Measurements from ENCODE around the gene CDC20. TPM values are rescaled to one million over a fixed set of nuclear protein-coding genes. Genes with fewer than 3 reads are reported as not detected.

Gene CDC20
- total RNA-seq, 1 experiment from 2014 or later, result 96.9 TPM

DNA sequence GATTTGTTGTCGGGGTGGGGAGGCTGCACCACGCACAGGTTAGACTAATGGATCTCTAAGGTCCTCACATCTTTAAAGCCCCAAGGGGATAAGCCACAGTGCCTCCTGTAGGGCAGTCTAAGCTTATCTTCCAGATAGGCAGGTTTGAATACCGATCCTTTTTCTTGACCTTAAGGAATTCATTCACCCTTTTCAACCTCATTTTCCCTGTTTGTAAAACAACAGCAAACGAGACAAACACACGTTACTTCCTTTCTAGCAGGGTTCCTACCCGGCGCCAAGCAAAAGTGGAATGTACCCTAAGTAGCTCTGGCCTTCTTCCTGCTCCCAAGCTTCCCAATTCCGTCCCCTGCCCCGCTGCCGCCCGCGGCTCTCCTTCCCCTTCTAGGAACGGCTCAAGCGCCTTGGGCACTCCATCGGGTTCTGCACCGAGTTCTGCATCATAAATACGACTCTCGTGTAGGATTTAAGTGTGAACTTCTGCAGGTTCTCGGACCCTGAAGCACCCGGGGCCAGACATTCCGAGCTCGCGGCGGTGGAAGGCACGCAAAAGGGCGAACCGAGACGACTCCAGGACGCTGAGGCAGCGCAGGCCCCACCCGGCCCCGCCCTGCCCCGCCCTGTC, 548 bp upstream of the CDC20 start:
- peak overlapping the region; percentile 99 for H2AFZ ChIP-seq (ENCODE audit: low read length)
- no peaks in the 10 kb centered on the region for H3K27me3 ChIP-seq (ENCODE audit: low read length)
- DNase-seq, result peak; percentile 70

DNA sequence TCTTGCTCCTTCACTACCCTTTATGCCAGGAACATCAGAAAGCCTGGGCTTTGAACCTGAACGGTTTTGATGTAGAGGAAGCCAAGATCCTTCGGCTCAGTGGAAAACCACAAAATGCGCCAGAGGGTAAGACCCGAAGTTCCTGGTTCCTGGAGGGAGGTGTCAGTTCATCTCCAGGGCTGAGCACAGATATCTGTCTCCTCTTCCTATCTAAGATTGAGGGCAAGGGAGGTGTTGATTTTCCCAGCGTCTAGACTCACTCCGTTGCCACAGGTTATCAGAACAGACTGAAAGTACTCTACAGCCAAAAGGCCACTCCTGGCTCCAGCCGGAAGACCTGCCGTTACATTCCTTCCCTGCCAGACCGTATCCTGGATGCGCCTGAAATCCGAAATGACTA, 915 bp downstream of the CDC20 start:
- Histone ChIP-seq H3K9me2 (replicated peaks; ENCODE audit: insufficient read depth, low read length) (no peaks in the 10 kb centered on the region), H3K79me2 (ENCODE audit: low read length) (peaks cover 28% of the 10 kb centered on the region), H3K27me3 (ENCODE audit: low read length) (no peaks in the 10 kb centered on the region), H3K9me3 (ENCODE audit: low read length) (no peaks in the 10 kb centered on the region), H2AFZ (ENCODE audit: low read length) (no peak overlapping the region), H3K4me1 (ENCODE audit: low read length) (peaks cover 31% of the 10 kb centered on the region), H3K9ac (ENCODE audit: low read length) (peak overlapping the region; percentile 92), H4K20me1 (ENCODE audit: insufficient read depth, low read depth, low read length) (peaks cover 9% of the 10 kb centered on the region), H3K36me3 (ENCODE audit: insufficient read depth, low read length) (peaks cover 40% of the 10 kb centered on the region), H3K27ac (ENCODE audit: low read length) (peak overlapping the region; percentile 84), H3K4me2 (ENCODE audit: low read depth, low read length, poor library complexity, severe bottlenecking) (peak overlapping the region; percentile 73), H3K4me3 (ENCODE audit: low read length) (peak overlapping the region; percentile 98)
- no peak for DNase-seq

More for the DNA sequence above, 548 bp upstream of the CDC20 start:
- peaks cover 9% of the 10 kb centered on the region for H4K20me1 ChIP-seq (ENCODE audit: insufficient read depth, low read depth, low read length)
- H3K9ac ChIP-seq (ENCODE audit: low read length), result peak overlapping the region; percentile 96
- peaks cover 32% of the 10 kb centered on the region for H3K36me3 ChIP-seq (ENCODE audit: insufficient read depth, low read length)
- peak overlapping the region; percentile 64 for H3K27ac ChIP-seq (ENCODE audit: low read length)
- peak overlapping the region; percentile 100 for H3K4me2 ChIP-seq (ENCODE audit: low read depth, low read length, poor library complexity, severe bottlenecking)
- no peaks in the 10 kb centered on the region for H3K9me3 ChIP-seq (ENCODE audit: low read length)
- H3K9me2 ChIP-seq (replicated peaks; ENCODE audit: insufficient read depth, low read length), result no peaks in the 10 kb centered on the region
- peaks cover 28% of the 10 kb centered on the region for H3K79me2 ChIP-seq (ENCODE audit: low read length)
- H3K4me1 ChIP-seq (ENCODE audit: low read length), result peaks cover 31% of the 10 kb centered on the region
- H3K4me3 ChIP-seq (ENCODE audit: low read length), result peak overlapping the region; percentile 98

DNA sequence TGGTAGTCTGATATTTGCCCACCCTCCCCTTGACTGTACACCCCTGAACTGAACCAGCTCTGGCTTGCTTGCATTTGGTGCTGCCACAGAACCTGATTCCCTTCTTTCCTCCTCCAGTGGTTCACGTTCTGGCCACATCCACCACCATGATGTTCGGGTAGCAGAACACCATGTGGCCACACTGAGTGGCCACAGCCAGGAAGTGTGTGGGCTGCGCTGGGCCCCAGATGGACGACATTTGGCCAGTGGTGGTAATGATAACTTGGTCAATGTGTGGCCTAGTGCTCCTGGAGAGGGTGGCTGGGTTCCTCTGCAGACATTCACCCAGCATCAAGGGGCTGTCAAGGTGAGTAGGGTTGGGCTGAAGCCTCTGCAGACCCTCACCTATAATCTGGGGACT, 1.8 kb downstream of the CDC20 start:
- peak overlapping the region; percentile 98 for H3K4me3 ChIP-seq (ENCODE audit: low read length)
- H3K9me2 ChIP-seq (replicated peaks; ENCODE audit: insufficient read depth, low read length), result no peaks in the 10 kb centered on the region
- peak overlapping the region; percentile 73 for H3K4me2 ChIP-seq (ENCODE audit: low read depth, low read length, poor library complexity, severe bottlenecking)
- H3K27me3 ChIP-seq (ENCODE audit: low read length), result no peaks in the 10 kb centered on the region
- H3K9me3 ChIP-seq (ENCODE audit: low read length), result no peaks in the 10 kb centered on the region
- peak overlapping the region; percentile 84 for H3K27ac ChIP-seq (ENCODE audit: low read length)
- H3K4me1 ChIP-seq (ENCODE audit: low read length), result peaks cover 34% of the 10 kb centered on the region
- H3K36me3 ChIP-seq (ENCODE audit: insufficient read depth, low read length), result peaks cover 46% of the 10 kb centered on the region
- no peak overlapping the region for H2AFZ ChIP-seq (ENCODE audit: low read length)
- no peak for DNase-seq
- peaks cover 31% of the 10 kb centered on the region for H3K79me2 ChIP-seq (ENCODE audit: low read length)
- peak overlapping the region; percentile 92 for H3K9ac ChIP-seq (ENCODE audit: low read length)
- H4K20me1 ChIP-seq (ENCODE audit: insufficient read depth, low read depth, low read length), result peaks cover 9% of the 10 kb centered on the region

DNA sequence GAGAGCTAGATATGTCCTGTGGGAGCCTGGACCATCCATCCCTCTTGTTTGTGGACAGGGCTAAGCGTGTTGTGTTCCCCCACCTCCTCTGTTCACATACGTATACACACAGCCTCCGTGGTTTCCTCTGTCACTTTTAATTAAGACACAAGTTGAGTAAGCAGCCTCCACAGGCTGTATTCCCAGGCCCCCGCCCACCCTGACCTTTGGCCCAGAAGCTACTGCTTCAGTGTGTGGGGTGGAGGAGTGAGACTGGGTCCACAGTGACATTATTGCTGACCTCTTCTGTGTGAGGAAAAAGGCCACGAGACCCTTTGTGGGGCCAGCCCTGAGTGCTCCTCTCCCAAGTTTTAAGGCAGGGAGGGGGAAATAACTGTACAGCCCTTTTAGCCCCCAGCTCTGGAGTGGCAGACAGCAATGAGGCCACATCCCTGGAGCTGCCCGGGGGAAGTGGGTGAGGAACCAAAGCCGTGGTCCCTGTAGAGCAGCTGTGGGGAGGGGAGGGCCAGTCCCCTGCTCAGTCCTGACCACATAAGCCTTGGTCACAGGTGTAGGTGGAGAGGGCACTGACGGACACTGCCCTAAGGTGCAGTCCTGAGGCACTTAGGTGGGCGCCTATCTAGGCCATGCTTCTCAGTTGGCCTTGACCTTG, 4.6 kb downstream of the CDC20 start:
- Histone ChIP-seq H3K36me3 (ENCODE audit: insufficient read depth, low read length) (peaks cover 46% of the 10 kb centered on the region), H3K9ac (ENCODE audit: low read length) (no peak overlapping the region), H3K27ac (ENCODE audit: low read length) (peak overlapping the region; percentile 15; the same call in 1 of the 2 replicates), H3K9me3 (ENCODE audit: low read length) (no peaks in the 10 kb centered on the region), H4K20me1 (ENCODE audit: insufficient read depth, low read depth, low read length) (peaks cover 9% of the 10 kb centered on the region), H3K9me2 (replicated peaks; ENCODE audit: insufficient read depth, low read length) (no peaks in the 10 kb centered on the region), H3K4me1 (ENCODE audit: low read length) (peaks cover 41% of the 10 kb centered on the region), H3K79me2 (ENCODE audit: low read length) (peaks cover 52% of the 10 kb centered on the region), H3K4me2 (ENCODE audit: low read depth, low read length, poor library complexity, severe bottlenecking) (no peak overlapping the region), H3K27me3 (ENCODE audit: low read length) (no peaks in the 10 kb centered on the region), H3K4me3 (ENCODE audit: low read length) (no peak overlapping the region), H2AFZ (ENCODE audit: low read length) (no peak overlapping the region)
- peak; percentile 66 for DNase-seq

- Histone ChIP-seq H3K27me3 (ENCODE audit: low read length) (no peaks in the 10 kb centered on the region), H3K9me2 (replicated peaks; ENCODE audit: insufficient read depth, low read length) (no peaks in the 10 kb centered on the region), H3K4me3 (ENCODE audit: low read length) (no peak overlapping the region), H3K9ac (ENCODE audit: low read length) (no peak overlapping the region), H3K4me1 (ENCODE audit: low read length) (peaks cover 47% of the 10 kb centered on the region), H3K27ac (ENCODE audit: low read length) (no peak overlapping the region), H4K20me1 (ENCODE audit: insufficient read depth, low read depth, low read length) (peaks cover 9% of the 10 kb centered on the region), H3K79me2 (ENCODE audit: low read length) (peaks cover 56% of the 10 kb centered on the region), H3K36me3 (ENCODE audit: insufficient read depth, low read length) (peaks cover 46% of the 10 kb centered on the region), H3K4me2 (ENCODE audit: low read depth, low read length, poor library complexity, severe bottlenecking) (no peak overlapping the region), H3K9me3 (ENCODE audit: low read length) (no peaks in the 10 kb centered on the region), H2AFZ (ENCODE audit: low read length) (no peak overlapping the region)
- DNase-seq, result peak; percentile 52
Measured at GRCh38 chr1:43363935-43364525, 5.2 kb downstream of the CDC20 start.

- Histone ChIP-seq H3K4me2 (ENCODE audit: low read depth, low read length, poor library complexity, severe bottlenecking) (peak overlapping the region; percentile 95), H3K27me3 (ENCODE audit: low read length) (no peaks in the 10 kb centered on the region), H3K27ac (ENCODE audit: low read length) (peak overlapping the region; percentile 92), H4K20me1 (ENCODE audit: insufficient read depth, low read depth, low read length) (no peaks in the 10 kb centered on the region; the same call in 1 of the 2 replicates), H3K4me3 (ENCODE audit: low read length) (peak overlapping the region; percentile 94), H3K9me2 (replicated peaks; ENCODE audit: insufficient read depth, low read length) (no peaks in the 10 kb centered on the region), H3K9ac (ENCODE audit: low read length) (peak overlapping the region; percentile 99), H3K9me3 (ENCODE audit: low read length) (no peaks in the 10 kb centered on the region), H2AFZ (ENCODE audit: low read length) (no peak overlapping the region), H3K36me3 (ENCODE audit: insufficient read depth, low read length) (peaks cover 30% of the 10 kb centered on the region), H3K79me2 (ENCODE audit: low read length) (peaks cover 40% of the 10 kb centered on the region), H3K4me1 (ENCODE audit: low read length) (peaks cover 37% of the 10 kb centered on the region)
- DNase-seq, result no peak
Measured at GRCh38 chr1:43365678-43366077, 6.9 kb downstream of the CDC20 start.

- peak overlapping the region; percentile 94 for H3K4me3 ChIP-seq (ENCODE audit: low read length)
- DNase-seq, result peak; percentile 69
Measured at GRCh38 chr1:43366179-43366578, 7.4 kb downstream of the CDC20 start.

GRCh38 chr1:43366601-43367025, 7.8 kb downstream of the CDC20 start:
- H3K4me1 ChIP-seq (ENCODE audit: low read length), result peaks cover 27% of the 10 kb centered on the region
- H3K9me2 ChIP-seq (replicated peaks; ENCODE audit: insufficient read depth, low read length), result no peaks in the 10 kb centered on the region
- no peak for DNase-seq
- H3K79me2 ChIP-seq (ENCODE audit: low read length), result peaks cover 31% of the 10 kb centered on the region
- no peaks in the 10 kb centered on the region for H3K9me3 ChIP-seq (ENCODE audit: low read length)
- H4K20me1 ChIP-seq (ENCODE audit: insufficient read depth, low read depth, low read length), result no peaks in the 10 kb centered on the region; the same call in 1 of the 2 replicates
- no peaks in the 10 kb centered on the region for H3K27me3 ChIP-seq (ENCODE audit: low read length)
- H2AFZ ChIP-seq (ENCODE audit: low read length), result no peak overlapping the region
- H3K4me2 ChIP-seq (ENCODE audit: low read depth, low read length, poor library complexity, severe bottlenecking), result peak overlapping the region; percentile 95
- peak overlapping the region; percentile 94 for H3K4me3 ChIP-seq (ENCODE audit: low read length)
- peaks cover 21% of the 10 kb centered on the region for H3K36me3 ChIP-seq (ENCODE audit: insufficient read depth, low read length)
- peak overlapping the region; percentile 92 for H3K27ac ChIP-seq (ENCODE audit: low read length)
- H3K9ac ChIP-seq (ENCODE audit: low read length), result peak overlapping the region; percentile 99

More at GRCh38 chr1:43366179-43366578, 7.4 kb downstream of the CDC20 start:
- Histone ChIP-seq H3K4me1 (ENCODE audit: low read length) (peaks cover 32% of the 10 kb centered on the region), H4K20me1 (ENCODE audit: insufficient read depth, low read depth, low read length) (no peaks in the 10 kb centered on the region; the same call in 1 of the 2 replicates), H3K27me3 (ENCODE audit: low read length) (no peaks in the 10 kb centered on the region), H3K9me2 (replicated peaks; ENCODE audit: insufficient read depth, low read length) (no peaks in the 10 kb centered on the region), H3K4me2 (ENCODE audit: low read depth, low read length, poor library complexity, severe bottlenecking) (peak overlapping the region; percentile 95), H3K9me3 (ENCODE audit: low read length) (no peaks in the 10 kb centered on the region), H3K36me3 (ENCODE audit: insufficient read depth, low read length) (peaks cover 25% of the 10 kb centered on the region), H2AFZ (ENCODE audit: low read length) (no peak overlapping the region), H3K27ac (ENCODE audit: low read length) (peak overlapping the region; percentile 92), H3K79me2 (ENCODE audit: low read length) (peaks cover 35% of the 10 kb centered on the region), H3K9ac (ENCODE audit: low read length) (peak overlapping the region; percentile 99)
